Caki2 (cell line): ENCODE measurements around the gene SPRING1. TPM values are rescaled to one million over a fixed set of nuclear protein-coding genes. Genes with fewer than 3 reads are reported as not detected.

Source experiments
- DNase-seq: peaks from one replicate; pipeline ENCODE4 v3.0.0-alpha.2; 2015; ENCODE audit warnings: low read depth
- in situ Hi-C: cut with HindIII; loops from 2 replicates; pipeline ENCODE4 v1.10.0; 2016; ENCODE audit warnings: low sequenced_read_pairs, low pct_unique_long_range_greater_than_20kb, mixed read lengths
- total RNA-seq: library from RNA; depleted of rRNA; stranded (reverse); fragments of >200 nt; shearing (Covaris generic); gene quantifications from 2 replicates; pipeline ENCODE4 v1.2.3, GENCODE V29; 2014; ENCODE audit warnings: low replicate concordance; rRNA removed

SPRING1 gene
- total RNA-seq, 1 experiment from 2014 or later: 25.6 TPM

DNA sequence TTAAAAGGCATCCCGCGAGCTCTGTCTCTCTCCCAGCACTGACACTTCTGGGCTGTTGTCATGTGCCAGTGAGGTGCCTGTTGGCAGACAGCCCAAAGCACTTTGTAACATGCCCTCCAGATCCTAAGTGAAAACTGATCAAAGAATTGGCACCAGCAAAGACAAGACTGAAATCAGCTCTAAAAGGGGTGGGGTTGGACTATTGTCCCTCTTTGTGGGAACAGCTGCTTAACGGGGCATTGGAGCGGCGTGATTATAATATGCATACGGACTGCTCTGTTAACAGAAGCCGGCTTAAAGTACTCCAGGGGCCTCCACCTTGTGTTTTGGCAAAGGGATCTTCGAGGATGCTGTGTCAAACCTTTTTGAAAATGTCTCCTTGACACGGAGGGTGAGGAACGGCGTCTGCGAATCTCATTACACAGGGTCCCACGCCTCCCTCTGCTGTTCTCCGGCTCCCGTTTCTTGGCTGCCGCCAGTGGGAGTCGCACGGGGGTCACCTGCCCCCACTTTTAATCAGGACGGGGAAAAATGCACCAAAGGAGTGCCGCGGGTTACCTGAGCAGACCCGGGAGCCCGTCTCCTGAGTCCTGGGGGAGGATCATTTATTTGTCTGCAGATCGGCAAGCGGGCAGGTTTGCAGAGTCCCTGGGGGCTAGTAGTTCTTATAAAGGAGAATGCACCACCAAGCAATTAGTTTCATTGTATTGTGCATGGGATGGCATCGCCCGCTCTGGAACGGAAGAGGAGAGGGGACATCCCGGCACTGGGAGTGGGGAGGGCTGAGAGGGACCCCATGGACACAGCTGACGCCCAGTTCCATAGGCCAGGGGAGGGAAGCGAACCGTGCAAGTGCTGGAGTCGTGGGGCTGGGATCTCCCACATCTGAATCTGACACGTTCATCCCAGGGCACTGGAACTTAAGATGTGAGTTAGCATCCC lies 44.3 kb downstream of the SPRING1 start:
- DNase-seq: no peak
- in situ Hi-C loops: no loop called here

DNA sequence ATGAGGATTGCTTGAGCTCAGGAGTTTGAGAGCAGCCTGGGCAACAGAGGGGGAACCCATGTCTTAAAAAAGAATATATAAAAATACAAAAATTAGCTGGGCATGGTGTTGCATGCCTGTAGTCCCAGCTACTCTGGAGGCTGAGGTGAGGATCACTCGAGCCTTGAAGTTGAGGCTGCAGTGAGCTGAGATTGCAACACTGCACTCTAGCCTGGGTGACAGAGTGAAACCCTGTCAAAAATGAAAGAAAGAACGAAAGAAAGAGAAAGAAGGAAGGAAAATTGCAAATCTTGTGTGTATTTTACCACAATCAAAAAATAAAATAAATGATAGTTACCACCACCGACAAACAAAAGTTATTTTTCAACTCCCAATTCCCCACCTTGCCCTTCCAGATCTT lies 45.3 kb downstream of the SPRING1 start:
- in situ Hi-C loops: no loop called here

DNA sequence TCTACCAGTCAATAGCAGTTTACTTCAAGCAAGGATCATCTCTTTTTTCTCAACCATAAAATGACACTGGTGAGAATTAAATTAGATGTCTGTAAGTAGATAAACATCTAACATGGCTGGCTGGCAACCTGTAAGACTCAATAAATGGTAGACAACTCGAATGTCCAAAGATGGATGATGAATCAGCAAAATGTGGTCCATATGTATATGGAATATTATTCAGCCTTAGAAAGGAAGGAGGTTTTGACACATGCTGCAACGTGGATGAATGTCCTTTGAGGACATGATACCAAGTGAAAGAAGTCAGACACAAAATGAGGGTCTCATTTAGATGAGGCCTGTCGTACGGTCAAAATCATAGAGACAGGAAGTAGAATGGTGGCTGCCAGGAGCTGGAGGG lies 46.2 kb downstream of the SPRING1 start:
- in situ Hi-C loops: no loop called here
- no peak for DNase-seq

More for the DNA sequence above, 45.3 kb downstream of the SPRING1 start:
- DNase-seq: no peak

DNA sequence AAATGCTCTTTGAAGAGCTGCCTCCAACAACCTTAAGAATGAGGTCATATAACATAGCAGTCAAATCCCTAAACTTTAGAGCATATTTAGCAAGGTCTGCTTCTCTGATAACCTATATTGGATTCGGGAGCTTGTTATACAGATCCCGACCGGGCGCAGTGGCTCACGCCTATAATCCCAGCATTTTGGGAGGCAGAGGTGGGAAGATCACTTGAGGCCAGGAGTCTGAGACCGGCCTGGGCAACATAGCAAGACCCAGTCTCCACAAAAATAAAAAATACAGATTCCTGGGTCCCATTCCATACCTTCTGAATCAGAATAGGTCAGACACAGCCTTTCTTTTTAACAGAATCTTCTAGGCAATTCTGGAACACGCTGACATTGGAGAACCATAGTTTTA lies 46.7 kb downstream of the SPRING1 start:
- in situ Hi-C loops: no loop called here
- DNase-seq: no peak

DNA sequence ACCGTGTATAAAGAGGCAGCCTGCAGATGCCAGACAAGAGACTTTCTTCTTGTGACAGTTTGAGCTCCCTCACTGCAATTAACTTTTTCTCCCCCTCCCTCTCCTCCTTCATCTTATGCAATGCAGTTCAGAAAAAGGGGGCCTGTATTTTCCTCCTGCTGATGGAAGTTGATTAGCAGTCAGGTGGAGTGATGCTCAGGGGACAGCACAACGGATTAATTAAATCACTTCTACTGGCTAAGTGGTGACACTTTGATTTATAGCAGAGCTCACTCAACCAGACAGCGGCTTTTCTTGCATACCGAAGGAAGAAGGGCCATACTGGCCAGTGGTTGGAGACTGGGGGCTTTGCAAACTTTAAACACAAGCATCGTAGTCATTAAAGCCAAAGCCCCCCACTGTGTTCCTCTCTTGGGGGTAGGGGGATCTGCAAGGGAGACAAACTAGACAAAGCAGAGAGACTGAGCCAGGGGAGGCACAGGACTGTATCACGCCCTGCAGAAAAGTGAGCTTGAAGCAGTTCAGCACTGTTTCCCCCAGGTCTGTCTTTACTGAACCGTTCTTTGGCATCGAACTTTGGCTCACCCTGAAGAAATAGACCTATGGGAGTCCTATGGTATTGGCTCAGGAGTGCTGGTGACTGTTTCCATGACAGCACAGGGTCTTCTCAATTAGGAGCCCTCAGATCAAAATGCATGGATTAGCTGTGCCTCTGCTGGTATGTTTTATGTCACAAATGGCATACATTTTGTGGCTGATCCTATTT lies 47.7 kb downstream of the SPRING1 start:
- DNase-seq: no peak
- in situ Hi-C loops: no loop called here

DNA sequence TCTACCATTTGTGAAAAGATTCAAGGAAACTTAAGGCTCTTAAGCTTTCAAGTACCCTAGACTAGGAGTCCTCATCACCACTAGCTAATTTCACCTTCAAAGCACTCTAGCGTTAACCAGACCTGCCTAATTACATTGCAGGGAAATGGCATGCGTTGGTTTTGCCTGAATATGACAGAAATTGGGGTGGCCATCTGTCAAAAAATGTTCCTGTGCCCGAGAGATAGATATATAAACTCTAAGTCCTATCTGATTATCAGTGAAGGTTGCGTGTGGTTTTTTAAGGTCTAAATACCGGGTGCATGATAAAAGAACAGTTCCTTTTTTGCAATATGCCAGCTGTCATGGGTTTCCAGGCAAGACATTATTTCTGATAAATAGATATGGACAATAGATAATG lies 48.3 kb downstream of the SPRING1 start:
- DNase-seq: no peak
- in situ Hi-C loops: no loop called here

Other genes starting within 250 kb of the SPRING1 start
- 2.7 TPM in 1 of 2 replicates, not detected in the other for gene MAP1LC3B2, start 178.7 kb downstream of the SPRING1 start, total RNA-seq
- 4.1 and 14.4 TPM in 2 replicates for gene RNFT2, start 246 bp upstream of the SPRING1 start, total RNA-seq
- 0.12 and 0.54 TPM in 2 replicates for gene HRK, start 143.4 kb upstream of the SPRING1 start, total RNA-seq
- gene FBXW8, start 172.9 kb upstream of the SPRING1 start, total RNA-seq: 18.9 and 20.9 TPM in 2 replicates